ENCODE results near the gene TEKT5.
A peak's percentile ranks its signal among the peaks of the same experiment; 100 is the strongest.
"Not testable (repeated sequence)": the region's sequence is repeated elsewhere in the genome, so short reads cannot be mapped to it uniquely, and the experiment has no call there.

Gene TEKT5

GRCh38 chr16:10684511-10685151 is 10.1 kb downstream of the TEKT5 start:
- DNase-seq, result no peak

GRCh38 chr16:10683170-10683569 is 11.6 kb downstream of the TEKT5 start:
- DNase-seq, result no peak

GRCh38 chr16:10682604-10683003 is 12.1 kb downstream of the TEKT5 start:
- DNase-seq, result no peak

GRCh38 chr16:10681310-10682308 is 13.1 kb downstream of the TEKT5 start:
- no peak for DNase-seq

GRCh38 chr16:10679921-10680320 is 14.8 kb downstream of the TEKT5 start:
- no peak for DNase-seq

- not testable (repeated sequence) for DNase-seq
Observed at GRCh38 chr16:10679441-10679840, 15.3 kb downstream of the TEKT5 start.

GRCh38 chr16:10678655-10679054 is 16.1 kb downstream of the TEKT5 start:
- DNase-seq, result no peak

GRCh38 chr16:10676284-10676683 is 18.4 kb downstream of the TEKT5 start:
- DNase-seq, result no peak

- DNase-seq, result no peak
Observed at GRCh38 chr16:10675861-10676260, 18.9 kb downstream of the TEKT5 start.

GRCh38 chr16:10675216-10675615 is 19.5 kb downstream of the TEKT5 start:
- no peak for DNase-seq

GRCh38 chr16:10671729-10672128 is 23.0 kb downstream of the TEKT5 start:
- no peak for DNase-seq

- DNase-seq, result no peak
Observed at GRCh38 chr16:10669791-10670190, 24.9 kb downstream of the TEKT5 start.

- DNase-seq, result peak; percentile 46
Observed at GRCh38 chr16:10668322-10669045, 26.2 kb downstream of the TEKT5 start.

- no peak for DNase-seq
Observed at GRCh38 chr16:10667239-10667638, 27.5 kb downstream of the TEKT5 start.

GRCh38 chr16:10666291-10666690 is 28.4 kb downstream of the TEKT5 start:
- DNase-seq, result no peak

- DNase-seq, result no peak
Observed at GRCh38 chr16:10665166-10665565, 29.6 kb downstream of the TEKT5 start.

GRCh38 chr16:10664720-10665126 is 30.0 kb downstream of the TEKT5 start:
- no peak for DNase-seq

- DNase-seq, result no peak
Observed at GRCh38 chr16:10663744-10664143, 31.0 kb downstream of the TEKT5 start.

GRCh38 chr16:10663146-10663545 is 31.6 kb downstream of the TEKT5 start:
- DNase-seq, result no peak

- no peak for DNase-seq
Observed at GRCh38 chr16:10662212-10662611, 32.5 kb downstream of the TEKT5 start.

- DNase-seq, result no peak
Observed at GRCh38 chr16:10661737-10662136, 33.0 kb downstream of the TEKT5 start.

GRCh38 chr16:10660950-10661635 is 33.6 kb downstream of the TEKT5 start:
- no peak for DNase-seq

- no peak for DNase-seq
Observed at GRCh38 chr16:10658943-10659342, 35.8 kb downstream of the TEKT5 start.

Data from hematopoietic multipotent progenitor cell treated with erythropoietin and hydrocortisone succinate and interleukin-3 and kit ligand, for 8 days (in vitro differentiated cells).